HCT116 (cell line): ENCODE measurements around the gene INSIG2. TPM values are rescaled to one million over a fixed set of nuclear protein-coding genes. Genes with fewer than 3 reads are reported as not detected.

ENCODE experiments used
- ATAC-seq: fragments of 200-7000 bp; cut with Tn5 transposase; 2 replicates; pipeline ENCODE4 v1.9.1; 2020; ENCODE audit warnings: mild to moderate bottlenecking, moderate library complexity
- BruUV-seq: library from RNA; stranded (reverse); fragments of 400-500 nt; replicated peaks from 2 replicates; lab custom pipeline; 2021; lab: Mats Ljungman, UMichigan
- CTCF ChIA-PET: fragments of 300-600 bp; sonication (Branson Sonifier 250); formaldehyde crosslinking; loops from one replicate; lab custom pipeline; 2021; ENCODE audit warnings: antibody characterized with exemption; lab: Charles Lee
- POLR2A ChIA-PET: fragments of 300-600, 350-600 bp; sonication (Branson Sonifier 250); formaldehyde crosslinking; loops from one replicate; lab custom pipeline; 2021; ENCODE audit warnings: antibody characterized with exemption; lab: Charles Lee
- RAD21 ChIA-PET, 2 experiments: fragments of 300-600 bp; sonication (Branson Sonifier 250); formaldehyde crosslinking; loops; one replicate each; lab custom pipeline; 2023; ENCODE audit warnings: low total read pairs in 2 of 2; ENCODE audit not compliant: uncharacterized antibody in 2 of 2, unreplicated experiment in 2 of 2, low non-redundant PET in 1 of 2; lab: Charles Lee
- DNase-seq: peaks from one replicate; pipeline ENCODE4 v3.0.0-alpha.2; 2010; ENCODE audit warnings: low read depth, low spot score
- H2AFZ ChIP-seq: fragments of 200-600 bp; shearing (Covaris generic), sonication (generic); 2 replicates; pipeline ENCODE4 v1.6.1; 2017; ENCODE audit warnings: low read depth, mixed run types, mixed read lengths, antibody characterized with exemption, low read length; ENCODE audit not compliant: poor library complexity, severe bottlenecking
- H3K27ac ChIP-seq: 2 replicates; pipeline ENCODE4 v1.5.1; 2012; ENCODE audit warnings: low read depth, low read length
- H3K27me3 ChIP-seq: fragments of 200-600 bp; sonication (generic); 2 replicates; pipeline ENCODE4 v1.6.1; 2016; ENCODE audit warnings: mixed run types, low read length, mixed read lengths; ENCODE audit not compliant: insufficient read depth
- H3K36me3 ChIP-seq, 2 experiments: fragments of 200-500 bp in 1 of 2; fragments of 200-600 bp in 1 of 2; sonication (Bioruptor generic) in 1 of 2; sonication (generic) in 1 of 2; 2 replicates each; pipeline versions ENCODE4 v1.5.1 to v1.6.1; 2014 to 2016; ENCODE audit warnings: low read length in 2 of 2, inconsistent platforms in 1 of 2, mixed read lengths in 1 of 2, mixed run types in 1 of 2; ENCODE audit not compliant: insufficient read depth in 2 of 2, control insufficient read depth in 1 of 2
- H3K4me1 ChIP-seq, 2 experiments: fragments of 200-600 bp in 1 of 2; sonication (generic) in 1 of 2; 2 replicates each; pipeline versions ENCODE4 v1.5.1 to v1.6.1; 2012 to 2017; ENCODE audit warnings: low read length in 2 of 2, inconsistent platforms in 1 of 2, mild to moderate bottlenecking in 1 of 2, mixed read lengths in 1 of 2, mixed run types in 1 of 2, moderate library complexity in 1 of 2; ENCODE audit not compliant: insufficient read depth in 2 of 2, control insufficient read depth in 1 of 2
- H3K4me2 ChIP-seq: fragments of 200-600 bp; sonication (generic); 2 replicates; pipeline ENCODE4 v1.6.1; 2017; ENCODE audit warnings: mixed run types, low read length, mixed read lengths
- H3K4me3 ChIP-seq, 2 experiments: fragments of 200-600 bp in 1 of 2; sonication (generic) in 1 of 2; replicated peaks in 1 of 2; 2 replicates each; pipeline ENCODE4 v1.5.1; 2011 to 2016; ENCODE audit warnings: low read length in 2 of 2, control low read depth in 1 of 2, low read depth in 1 of 2, mild to moderate bottlenecking in 1 of 2, mixed read lengths in 1 of 2, mixed run types in 1 of 2
- H3K79me2 ChIP-seq: fragments of 200-600 bp; sonication (generic); 2 replicates; pipeline ENCODE4 v1.6.1; 2017; ENCODE audit warnings: mild to moderate bottlenecking, mixed run types, low read length, moderate library complexity, mixed read lengths; ENCODE audit not compliant: insufficient read depth
- H3K9ac ChIP-seq: fragments of 200-600 bp; sonication (generic); 2 replicates; pipeline ENCODE4 v1.6.1; 2016; ENCODE audit warnings: low read length, mixed read lengths
- H3K9me2 ChIP-seq: fragments of 200-600 bp; sonication (generic), shearing (Covaris generic); 2 replicates; pipeline ENCODE4 v1.6.1; 2017; ENCODE audit warnings: mixed run types, mild to moderate bottlenecking, moderate library complexity; ENCODE audit not compliant: insufficient read depth
- H3K9me3 ChIP-seq, 2 experiments: fragments of 200-500 bp in 1 of 2; fragments of 200-600 bp in 1 of 2; sonication (Bioruptor generic) in 1 of 2; sonication (generic) in 1 of 2; 2 replicates each; pipeline ENCODE4 v1.6.1; 2014 to 2017; ENCODE audit warnings: low read length in 2 of 2, mixed read lengths in 2 of 2, inconsistent platforms in 1 of 2, low read depth in 1 of 2, mild to moderate bottlenecking in 1 of 2, mixed run types in 1 of 2, moderate library complexity in 1 of 2; ENCODE audit not compliant: control insufficient read depth in 1 of 2, insufficient read depth in 1 of 2
- H4K20me1 ChIP-seq: fragments of 200-600 bp; sonication (generic), shearing (Covaris generic); 2 replicates; pipeline ENCODE4 v1.6.1; 2017; ENCODE audit warnings: mixed run types, mild to moderate bottlenecking, moderate library complexity; ENCODE audit not compliant: insufficient read depth
- ATF3 ChIP-seq: IDR thresholded peaks from 2 replicates; pipeline ENCODE4 v1.6.1; 2012
- CBX3 ChIP-seq: IDR thresholded peaks from 2 replicates; pipeline ENCODE4 v1.6.1; 2012; ENCODE audit warnings: low read depth
- CEBPB ChIP-seq: IDR thresholded peaks from 2 replicates; pipeline ENCODE4 v1.6.1; 2012; ENCODE audit warnings: low read depth
- EGR1 ChIP-seq: IDR thresholded peaks from 2 replicates; pipeline ENCODE4 v1.6.1; 2012; ENCODE audit warnings: low read depth
- ELF1 ChIP-seq: IDR thresholded peaks from 2 replicates; pipeline ENCODE4 v1.6.1; 2012; ENCODE audit warnings: low read depth, borderline replicate concordance
- EZH2phosphoT487 ChIP-seq: fragments of 200-600 bp; IDR thresholded peaks from 2 replicates; pipeline ENCODE4 v1.6.1; 2018; ENCODE audit warnings: antibody characterized with exemption, borderline replicate concordance
- POLR2AphosphoS5 ChIP-seq: IDR thresholded peaks from 2 replicates; pipeline ENCODE4 v1.6.1; 2011; ENCODE audit warnings: mild to moderate bottlenecking, low read depth, low read length, moderate library complexity
- RAD21 ChIP-seq: IDR thresholded peaks from 2 replicates; pipeline ENCODE4 v1.6.1; 2012; ENCODE audit warnings: low read depth, mild to moderate bottlenecking
- SIN3A ChIP-seq: IDR thresholded peaks from 2 replicates; pipeline ENCODE4 v1.6.1; 2012; ENCODE audit warnings: low read depth
- SP1 ChIP-seq: IDR thresholded peaks from 2 replicates; pipeline ENCODE4 v1.6.1; 2012; ENCODE audit warnings: low read depth
- SRF ChIP-seq: IDR thresholded peaks from 2 replicates; pipeline ENCODE4 v1.6.1; 2012; ENCODE audit warnings: low read depth
- TCF7L2 ChIP-seq: IDR thresholded peaks from 2 replicates; pipeline ENCODE4 v1.7.0; 2011; ENCODE audit warnings: borderline replicate concordance, inconsistent platforms; ENCODE audit not compliant: insufficient read depth, insufficient read length; ENCODE audit errors: extremely low read depth
- YY1 ChIP-seq: IDR thresholded peaks from 2 replicates; pipeline ENCODE4 v1.6.1; 2011; ENCODE audit warnings: low read length, low read depth, moderate library complexity, mild to moderate bottlenecking; ENCODE audit not compliant: insufficient replicate concordance; ENCODE audit errors: extremely low read depth
- ZFX ChIP-seq: fragments of 450-650 bp; IDR thresholded peaks from 2 replicates; pipeline ENCODE4 v1.6.1; 2017
- ZNF274 ChIP-seq: fragments of 200-500 bp; sonication (Bioruptor generic); IDR thresholded peaks from 2 replicates; pipeline ENCODE4 v1.6.1; 2014; ENCODE audit warnings: mild to moderate bottlenecking, low read depth, low read length, inconsistent platforms
- intact Hi-C: fragments of 100-400 bp; cut with micrococcal nuclease; formaldehyde crosslinking; loops from 2 replicates; pipeline ENCODE4 v1.10.0; 2022
- total RNA-seq: library from RNA; stranded (reverse); gene quantifications from one replicate; pipeline ENCODE4 v1.2.1, GENCODE V29; 2021; ENCODE audit not compliant: unreplicated experiment
- TF ChIP-seq, protein P1 (sequence below): IDR thresholded peaks from 2 replicates; pipeline ENCODE4 v1.6.1; 2012; ENCODE audit warnings: low read depth
- TF ChIP-seq, protein P2 (sequence below): IDR thresholded peaks from 2 replicates; pipeline ENCODE4 v1.6.1; 2011; ENCODE audit warnings: mild to moderate bottlenecking, low read length, moderate library complexity; ENCODE audit not compliant: insufficient replicate concordance; ENCODE audit errors: extremely low read depth
- TF ChIP-seq, protein P3 (sequence below): IDR thresholded peaks from 2 replicates; pipeline ENCODE4 v1.6.1; 2012

Gene INSIG2
- total RNA-seq, 1 experiment from 2014 or later, result 21.8 TPM

DNA sequence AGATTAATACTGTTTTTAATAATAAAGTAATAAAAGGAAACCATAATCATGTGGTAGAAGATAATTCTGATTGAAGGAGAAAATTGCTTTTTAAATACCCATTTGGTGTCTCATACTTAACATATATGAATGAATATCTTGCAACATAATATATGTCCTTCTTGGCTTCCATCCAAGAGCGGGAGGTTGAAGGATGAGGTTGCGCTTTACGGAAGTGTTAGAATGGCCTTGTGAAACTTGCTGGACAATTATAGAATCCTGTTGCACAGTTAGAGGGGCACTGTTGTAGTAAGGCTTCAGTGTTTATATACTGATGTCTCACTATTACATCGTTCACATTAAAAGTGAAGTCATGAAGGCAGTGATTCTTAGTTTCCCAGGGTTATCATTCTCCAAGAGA is 9.4 kb downstream of the INSIG2 start:
- Histone ChIP-seq H3K4me3 (no peak overlapping the region), H3K27me3 (no peaks in the 10 kb centered on the region), H4K20me1 (no peaks in the 10 kb centered on the region), H3K4me1 (peaks cover 0 to 10% of the 10 kb centered on the region in 2 experiments; a peak in 2 of 4 replicates), H3K79me2 (peaks cover 55% of the 10 kb centered on the region), H2AFZ (no peak overlapping the region), H3K9ac (no peak overlapping the region), H3K4me2 (no peak overlapping the region), H3K9me2 (no peaks in the 10 kb centered on the region), H3K27ac (no peak overlapping the region), H3K9me3 (no peaks in the 10 kb centered on the region), H3K36me3 (0 out of 4 replicates have a peak, but pooled peaks cover 0 to 4% of the 10 kb centered on the region in 2 experiments)
- DNase-seq, result no peak
- ChIA-PET CTCF (no interaction called here), RAD21 (no interaction called here), POLR2A (no interaction called here)
- TF ChIP-seq YY1 (no peak), SP1 (no peak), ZNF274 (no peak), EZH2phosphoT487 (no peak), ZFX (no peak), RAD21 (no peak), SRF (no peak), ELF1 (no peak), SIN3A (no peak), EGR1 (no peak), CBX3 (no peak), POLR2AphosphoS5 (no peak), TCF7L2 (no peak), ATF3 (no peak), CEBPB (no peak)
- TF ChIP-seq, protein P1, sequence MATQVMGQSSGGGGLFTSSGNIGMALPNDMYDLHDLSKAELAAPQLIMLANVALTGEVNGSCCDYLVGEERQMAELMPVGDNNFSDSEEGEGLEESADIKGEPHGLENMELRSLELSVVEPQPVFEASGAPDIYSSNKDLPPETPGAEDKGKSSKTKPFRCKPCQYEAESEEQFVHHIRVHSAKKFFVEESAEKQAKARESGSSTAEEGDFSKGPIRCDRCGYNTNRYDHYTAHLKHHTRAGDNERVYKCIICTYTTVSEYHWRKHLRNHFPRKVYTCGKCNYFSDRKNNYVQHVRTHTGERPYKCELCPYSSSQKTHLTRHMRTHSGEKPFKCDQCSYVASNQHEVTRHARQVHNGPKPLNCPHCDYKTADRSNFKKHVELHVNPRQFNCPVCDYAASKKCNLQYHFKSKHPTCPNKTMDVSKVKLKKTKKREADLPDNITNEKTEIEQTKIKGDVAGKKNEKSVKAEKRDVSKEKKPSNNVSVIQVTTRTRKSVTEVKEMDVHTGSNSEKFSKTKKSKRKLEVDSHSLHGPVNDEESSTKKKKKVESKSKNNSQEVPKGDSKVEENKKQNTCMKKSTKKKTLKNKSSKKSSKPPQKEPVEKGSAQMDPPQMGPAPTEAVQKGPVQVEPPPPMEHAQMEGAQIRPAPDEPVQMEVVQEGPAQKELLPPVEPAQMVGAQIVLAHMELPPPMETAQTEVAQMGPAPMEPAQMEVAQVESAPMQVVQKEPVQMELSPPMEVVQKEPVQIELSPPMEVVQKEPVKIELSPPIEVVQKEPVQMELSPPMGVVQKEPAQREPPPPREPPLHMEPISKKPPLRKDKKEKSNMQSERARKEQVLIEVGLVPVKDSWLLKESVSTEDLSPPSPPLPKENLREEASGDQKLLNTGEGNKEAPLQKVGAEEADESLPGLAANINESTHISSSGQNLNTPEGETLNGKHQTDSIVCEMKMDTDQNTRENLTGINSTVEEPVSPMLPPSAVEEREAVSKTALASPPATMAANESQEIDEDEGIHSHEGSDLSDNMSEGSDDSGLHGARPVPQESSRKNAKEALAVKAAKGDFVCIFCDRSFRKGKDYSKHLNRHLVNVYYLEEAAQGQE, result no peak
- TF ChIP-seq, protein P2, sequence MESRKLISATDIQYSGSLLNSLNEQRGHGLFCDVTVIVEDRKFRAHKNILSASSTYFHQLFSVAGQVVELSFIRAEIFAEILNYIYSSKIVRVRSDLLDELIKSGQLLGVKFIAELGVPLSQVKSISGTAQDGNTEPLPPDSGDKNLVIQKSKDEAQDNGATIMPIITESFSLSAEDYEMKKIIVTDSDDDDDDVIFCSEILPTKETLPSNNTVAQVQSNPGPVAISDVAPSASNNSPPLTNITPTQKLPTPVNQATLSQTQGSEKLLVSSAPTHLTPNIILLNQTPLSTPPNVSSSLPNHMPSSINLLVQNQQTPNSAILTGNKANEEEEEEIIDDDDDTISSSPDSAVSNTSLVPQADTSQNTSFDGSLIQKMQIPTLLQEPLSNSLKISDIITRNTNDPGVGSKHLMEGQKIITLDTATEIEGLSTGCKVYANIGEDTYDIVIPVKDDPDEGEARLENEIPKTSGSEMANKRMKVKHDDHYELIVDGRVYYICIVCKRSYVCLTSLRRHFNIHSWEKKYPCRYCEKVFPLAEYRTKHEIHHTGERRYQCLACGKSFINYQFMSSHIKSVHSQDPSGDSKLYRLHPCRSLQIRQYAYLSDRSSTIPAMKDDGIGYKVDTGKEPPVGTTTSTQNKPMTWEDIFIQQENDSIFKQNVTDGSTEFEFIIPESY, result no peak
- TF ChIP-seq, protein P3, sequence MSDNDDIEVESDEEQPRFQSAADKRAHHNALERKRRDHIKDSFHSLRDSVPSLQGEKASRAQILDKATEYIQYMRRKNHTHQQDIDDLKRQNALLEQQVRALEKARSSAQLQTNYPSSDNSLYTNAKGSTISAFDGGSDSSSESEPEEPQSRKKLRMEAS, result no peak
- BruUV-seq, result no TSS peak
- ATAC-seq, result no peak
- intact Hi-C loops, result no loop called here
